ENCODE data around the gene MYO1D. TPM values are rescaled to one million over a fixed set of nuclear protein-coding genes. Genes with fewer than 3 reads are reported as not detected.

Gene MYO1D
- total and polyA plus RNA-seq, 4 donors: 4.5 to 22.9 (median 13.3) TPM

DNA sequence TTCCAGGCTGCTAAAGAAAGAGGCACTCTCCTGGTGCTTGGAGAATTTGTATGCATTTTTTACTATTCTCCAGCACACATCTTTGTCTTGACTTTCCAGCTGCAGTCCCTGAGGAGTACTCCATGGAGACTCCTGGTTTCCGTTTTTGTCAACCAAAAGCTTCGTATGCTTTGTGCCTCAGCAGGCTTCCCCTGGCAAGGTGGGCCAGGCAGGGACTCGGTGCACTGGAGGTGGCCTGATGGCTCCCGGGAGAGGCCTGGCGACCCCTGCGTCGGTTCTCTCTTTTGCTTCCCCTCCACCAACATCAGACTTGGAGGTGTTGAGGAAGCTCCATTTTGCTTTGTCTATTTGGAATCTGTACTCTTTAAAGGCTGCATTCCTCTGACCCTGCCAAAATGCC lies 366.5 kb downstream of the MYO1D start (continued):
- TF ChIP-seq, protein P1, sequence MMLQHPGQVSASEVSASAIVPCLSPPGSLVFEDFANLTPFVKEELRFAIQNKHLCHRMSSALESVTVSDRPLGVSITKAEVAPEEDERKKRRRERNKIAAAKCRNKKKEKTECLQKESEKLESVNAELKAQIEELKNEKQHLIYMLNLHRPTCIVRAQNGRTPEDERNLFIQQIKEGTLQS (IDR thresholded peaks at IDR 0.05): no peak
- TF ChIP-seq FOXA1 (IDR thresholded peaks at IDR 0.05): no peak

DNA sequence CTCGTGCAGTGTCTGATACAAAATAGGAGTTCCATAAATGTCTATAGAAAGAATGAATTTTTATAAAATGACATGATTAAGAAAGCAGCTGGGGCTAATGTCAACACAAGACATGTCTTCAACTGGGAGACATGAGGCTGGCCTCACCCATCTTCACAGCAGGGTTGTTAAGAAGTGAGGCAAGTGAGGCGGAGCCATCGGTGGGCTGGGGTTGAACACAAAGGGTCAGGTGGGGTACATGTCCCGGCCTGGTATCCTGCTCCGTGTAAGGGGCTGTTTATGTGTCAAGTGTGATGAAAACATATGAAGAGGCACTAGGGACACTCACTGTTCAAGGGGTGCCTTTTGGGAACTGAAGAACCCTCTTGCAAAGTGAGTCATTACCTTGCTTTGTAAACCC lies 368.0 kb downstream of the MYO1D start:
- H3K27me3 ChIP-seq (ENCODE audit: control insufficient read depth in 4 of 4, insufficient read depth in 4 of 4, low read length in 3 of 4): no peaks in the 10 kb centered on the region
- no peak overlapping the region for H3K27ac ChIP-seq (ENCODE audit: low read depth in 1 of 2, low read length in 2 of 2)
- TF ChIP-seq YY1 (IDR thresholded peaks at IDR 0.05) (no peak), EGR1 (IDR thresholded peaks at IDR 0.05; ENCODE audit: low read depth in 2 of 2) (no peak), GABPA (IDR thresholded peaks at IDR 0.05 in 1 of 2, conservative IDR thresholded peaks at IDR 0.05 in 1 of 2) (no peak), TAF1 (conservative IDR thresholded peaks at IDR 0.05) (no peak), NR2F2 (IDR thresholded peaks at IDR 0.05) (no peak), SP1 (IDR thresholded peaks at IDR 0.05) (no peak), JUND (IDR thresholded peaks at IDR 0.05) (no peak), HNF4A (conservative IDR thresholded peaks at IDR 0.05) (no peak), FOXA2 (IDR thresholded peaks at IDR 0.05) (no peak), ZBTB33 (IDR thresholded peaks at IDR 0.05) (no peak)
- TF ChIP-seq, protein P2, sequence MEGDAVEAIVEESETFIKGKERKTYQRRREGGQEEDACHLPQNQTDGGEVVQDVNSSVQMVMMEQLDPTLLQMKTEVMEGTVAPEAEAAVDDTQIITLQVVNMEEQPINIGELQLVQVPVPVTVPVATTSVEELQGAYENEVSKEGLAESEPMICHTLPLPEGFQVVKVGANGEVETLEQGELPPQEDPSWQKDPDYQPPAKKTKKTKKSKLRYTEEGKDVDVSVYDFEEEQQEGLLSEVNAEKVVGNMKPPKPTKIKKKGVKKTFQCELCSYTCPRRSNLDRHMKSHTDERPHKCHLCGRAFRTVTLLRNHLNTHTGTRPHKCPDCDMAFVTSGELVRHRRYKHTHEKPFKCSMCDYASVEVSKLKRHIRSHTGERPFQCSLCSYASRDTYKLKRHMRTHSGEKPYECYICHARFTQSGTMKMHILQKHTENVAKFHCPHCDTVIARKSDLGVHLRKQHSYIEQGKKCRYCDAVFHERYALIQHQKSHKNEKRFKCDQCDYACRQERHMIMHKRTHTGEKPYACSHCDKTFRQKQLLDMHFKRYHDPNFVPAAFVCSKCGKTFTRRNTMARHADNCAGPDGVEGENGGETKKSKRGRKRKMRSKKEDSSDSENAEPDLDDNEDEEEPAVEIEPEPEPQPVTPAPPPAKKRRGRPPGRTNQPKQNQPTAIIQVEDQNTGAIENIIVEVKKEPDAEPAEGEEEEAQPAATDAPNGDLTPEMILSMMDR (IDR thresholded peaks at IDR 0.05; ENCODE audit: low read depth, low read length, missing input control): no peak
- TF ChIP-seq, protein P1 (IDR thresholded peaks at IDR 0.05): no peak
- TF ChIP-seq, protein P3, sequence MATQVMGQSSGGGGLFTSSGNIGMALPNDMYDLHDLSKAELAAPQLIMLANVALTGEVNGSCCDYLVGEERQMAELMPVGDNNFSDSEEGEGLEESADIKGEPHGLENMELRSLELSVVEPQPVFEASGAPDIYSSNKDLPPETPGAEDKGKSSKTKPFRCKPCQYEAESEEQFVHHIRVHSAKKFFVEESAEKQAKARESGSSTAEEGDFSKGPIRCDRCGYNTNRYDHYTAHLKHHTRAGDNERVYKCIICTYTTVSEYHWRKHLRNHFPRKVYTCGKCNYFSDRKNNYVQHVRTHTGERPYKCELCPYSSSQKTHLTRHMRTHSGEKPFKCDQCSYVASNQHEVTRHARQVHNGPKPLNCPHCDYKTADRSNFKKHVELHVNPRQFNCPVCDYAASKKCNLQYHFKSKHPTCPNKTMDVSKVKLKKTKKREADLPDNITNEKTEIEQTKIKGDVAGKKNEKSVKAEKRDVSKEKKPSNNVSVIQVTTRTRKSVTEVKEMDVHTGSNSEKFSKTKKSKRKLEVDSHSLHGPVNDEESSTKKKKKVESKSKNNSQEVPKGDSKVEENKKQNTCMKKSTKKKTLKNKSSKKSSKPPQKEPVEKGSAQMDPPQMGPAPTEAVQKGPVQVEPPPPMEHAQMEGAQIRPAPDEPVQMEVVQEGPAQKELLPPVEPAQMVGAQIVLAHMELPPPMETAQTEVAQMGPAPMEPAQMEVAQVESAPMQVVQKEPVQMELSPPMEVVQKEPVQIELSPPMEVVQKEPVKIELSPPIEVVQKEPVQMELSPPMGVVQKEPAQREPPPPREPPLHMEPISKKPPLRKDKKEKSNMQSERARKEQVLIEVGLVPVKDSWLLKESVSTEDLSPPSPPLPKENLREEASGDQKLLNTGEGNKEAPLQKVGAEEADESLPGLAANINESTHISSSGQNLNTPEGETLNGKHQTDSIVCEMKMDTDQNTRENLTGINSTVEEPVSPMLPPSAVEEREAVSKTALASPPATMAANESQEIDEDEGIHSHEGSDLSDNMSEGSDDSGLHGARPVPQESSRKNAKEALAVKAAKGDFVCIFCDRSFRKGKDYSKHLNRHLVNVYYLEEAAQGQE (IDR thresholded peaks at IDR 0.05): no peak
- no peaks in the 10 kb centered on the region for H3K36me3 ChIP-seq (ENCODE audit: control insufficient read depth in 4 of 4, insufficient read depth in 3 of 4, low read depth in 1 of 4, low read length in 3 of 4)
- H3K4me3 ChIP-seq (ENCODE audit: low read depth in 1 of 3, low read length in 3 of 3): no peak overlapping the region
- DNase-seq (ENCODE audit: low spot score): no peak
- WGBS: 95% methylated on average over 5 of the region's 5 CpGs
- no peaks in the 10 kb centered on the region for H3K4me1 ChIP-seq (ENCODE audit: control insufficient read depth in 4 of 4, insufficient read depth in 4 of 4, low read length in 3 of 4)
- H3K9ac ChIP-seq (ENCODE audit: low read depth in 1 of 2, low read length in 2 of 2): no peak overlapping the region
- no peaks in the 10 kb centered on the region for H3K9me3 ChIP-seq (ENCODE audit: control insufficient read depth in 4 of 4, low read length in 3 of 4)

All from liver (tissue), 9 donors.